Calu3 (cell line): Measurements from ENCODE around the gene TFR2. TPM values are rescaled to one million over a fixed set of nuclear protein-coding genes. Genes with fewer than 3 reads are reported as not detected.

ENCODE experiments used
- BruUV-seq: library from RNA; stranded (reverse); fragments of 400-500 nt; replicated peaks from 2 replicates; lab custom pipeline; 2021; lab: Mats Ljungman, UMichigan
- CTCF ChIA-PET: fragments of 300-600 bp; sonication (Branson Sonifier 250); formaldehyde crosslinking; loops from one replicate; lab custom pipeline; 2022; ENCODE audit warnings: antibody characterized with exemption; lab: Charles Lee
- DNase-seq: peaks from one replicate; pipeline ENCODE4 v3.0.0; 2022
- H3K27ac Mint-ChIP-seq: one replicate; pipeline ENCODE4 v1.8.0; 2022; ENCODE audit warnings: mixed read lengths; ENCODE audit not compliant: unreplicated experiment
- H3K27me3 Mint-ChIP-seq: one replicate; pipeline ENCODE4 v1.8.0; 2022; ENCODE audit warnings: mixed read lengths; ENCODE audit not compliant: unreplicated experiment
- H3K36me3 Mint-ChIP-seq: one replicate; pipeline ENCODE4 v1.8.0; 2022; ENCODE audit warnings: mild to moderate bottlenecking, moderate library complexity, mixed read lengths; ENCODE audit not compliant: insufficient read depth, unreplicated experiment
- H3K4me1 Mint-ChIP-seq: one replicate; pipeline ENCODE4 v1.8.0; 2022; ENCODE audit warnings: mild to moderate bottlenecking, low read depth, mixed read lengths; ENCODE audit not compliant: unreplicated experiment
- H3K4me3 Mint-ChIP-seq: one replicate; pipeline ENCODE4 v1.8.0; 2022; ENCODE audit warnings: mild to moderate bottlenecking, low read depth, moderate library complexity, mixed read lengths; ENCODE audit not compliant: unreplicated experiment
- H3K9me3 Mint-ChIP-seq: one replicate; pipeline ENCODE4 v1.8.0; 2022; ENCODE audit warnings: low read depth, mixed read lengths; ENCODE audit not compliant: unreplicated experiment
- CTCF ChIP-seq: fragments of 200-600 bp; IDR thresholded peaks from one replicate; pipeline ENCODE4 v1.8.0; 2022; ENCODE audit warnings: antibody characterized with exemption; ENCODE audit not compliant: unreplicated experiment
- intact Hi-C: fragments of 100-400 bp; cut with micrococcal nuclease; formaldehyde crosslinking; loops from one replicate; pipeline ENCODE4 v1.10.0; 2022; ENCODE audit not compliant: unreplicated experiment
- total RNA-seq: library from RNA; stranded (reverse); gene quantifications from 2 replicates; pipeline ENCODE4 v1.2.3, GENCODE V29; 2022

TFR2 gene
- total RNA-seq, 1 experiment from 2014 or later = 0.90 TPM

DNA sequence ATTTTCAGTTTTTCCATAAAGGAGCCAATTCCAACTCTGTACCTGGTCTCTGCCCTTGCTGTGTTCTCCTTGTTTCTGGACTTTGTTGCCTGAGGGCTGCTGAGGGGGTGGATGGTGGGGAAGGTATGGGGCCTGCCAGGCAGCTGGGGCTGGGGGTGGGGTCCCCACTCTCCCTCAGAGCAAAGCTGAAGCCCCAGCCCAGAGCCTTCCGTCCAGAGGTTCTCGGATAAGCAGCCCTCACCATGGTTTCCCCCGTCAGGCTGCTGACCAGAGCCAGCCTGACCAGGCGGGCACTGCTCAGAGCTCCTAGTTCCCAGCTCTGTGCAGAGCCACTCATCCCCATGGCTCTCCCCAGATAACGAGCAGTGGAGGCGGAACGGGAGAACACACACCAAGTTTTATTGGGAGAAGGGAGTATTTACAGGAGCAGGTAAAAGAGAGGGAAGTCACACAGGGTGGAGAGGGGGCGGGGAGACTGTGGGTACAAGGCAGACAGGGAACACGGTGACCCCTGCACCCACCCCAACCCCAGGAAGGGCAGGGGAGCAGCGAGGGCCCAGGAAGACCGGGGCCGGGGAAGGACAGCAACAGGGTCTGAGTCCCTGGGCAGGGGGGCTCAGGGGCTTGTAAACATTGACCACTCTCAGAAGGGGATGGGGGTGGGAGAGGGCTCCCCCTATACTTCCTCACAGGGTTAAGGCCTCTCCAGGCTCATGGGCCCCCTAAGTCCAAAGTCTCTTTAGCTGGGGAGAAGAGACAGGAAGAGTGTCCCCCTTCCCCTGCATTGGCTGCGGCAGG, 38.0 kb upstream of the TFR2 start:
- no peaks in the 10 kb centered on the region for H3K9me3 Mint-ChIP-seq
- no TSS peak for BruUV-seq
- H3K36me3 Mint-ChIP-seq = peaks cover 68% of the 10 kb centered on the region
- intact Hi-C loops = no loop called here
- DNase-seq = no peak
- H3K27me3 Mint-ChIP-seq = no peaks in the 10 kb centered on the region
- H3K4me3 Mint-ChIP-seq = no peak overlapping the region
- no peak overlapping the region for H3K27ac Mint-ChIP-seq
- H3K4me1 Mint-ChIP-seq = no peaks in the 10 kb centered on the region
- CTCF ChIA-PET = interaction anchor here (0.7 kb wide), 1 partner anchor 154 kb away, joined by 4 read pairs; no protein-coding TSS in a partner anchor
- TF ChIP-seq CTCF = no peak

GRCh38 chr7:100678291-100678984, 37.1 kb upstream of the TFR2 start:
- Mint-ChIP-seq H3K36me3 (peaks cover 76% of the 10 kb centered on the region), H3K4me1 (no peaks in the 10 kb centered on the region), H3K4me3 (no peak overlapping the region), H3K27ac (peak overlapping the region; percentile 50), H3K27me3 (no peaks in the 10 kb centered on the region), H3K9me3 (no peaks in the 10 kb centered on the region)
- CTCF ChIA-PET = no interaction called here
- intact Hi-C loops = no loop called here
- no peak for TF ChIP-seq CTCF
- BruUV-seq = TSS peak; percentile 50
- no peak for DNase-seq

DNA sequence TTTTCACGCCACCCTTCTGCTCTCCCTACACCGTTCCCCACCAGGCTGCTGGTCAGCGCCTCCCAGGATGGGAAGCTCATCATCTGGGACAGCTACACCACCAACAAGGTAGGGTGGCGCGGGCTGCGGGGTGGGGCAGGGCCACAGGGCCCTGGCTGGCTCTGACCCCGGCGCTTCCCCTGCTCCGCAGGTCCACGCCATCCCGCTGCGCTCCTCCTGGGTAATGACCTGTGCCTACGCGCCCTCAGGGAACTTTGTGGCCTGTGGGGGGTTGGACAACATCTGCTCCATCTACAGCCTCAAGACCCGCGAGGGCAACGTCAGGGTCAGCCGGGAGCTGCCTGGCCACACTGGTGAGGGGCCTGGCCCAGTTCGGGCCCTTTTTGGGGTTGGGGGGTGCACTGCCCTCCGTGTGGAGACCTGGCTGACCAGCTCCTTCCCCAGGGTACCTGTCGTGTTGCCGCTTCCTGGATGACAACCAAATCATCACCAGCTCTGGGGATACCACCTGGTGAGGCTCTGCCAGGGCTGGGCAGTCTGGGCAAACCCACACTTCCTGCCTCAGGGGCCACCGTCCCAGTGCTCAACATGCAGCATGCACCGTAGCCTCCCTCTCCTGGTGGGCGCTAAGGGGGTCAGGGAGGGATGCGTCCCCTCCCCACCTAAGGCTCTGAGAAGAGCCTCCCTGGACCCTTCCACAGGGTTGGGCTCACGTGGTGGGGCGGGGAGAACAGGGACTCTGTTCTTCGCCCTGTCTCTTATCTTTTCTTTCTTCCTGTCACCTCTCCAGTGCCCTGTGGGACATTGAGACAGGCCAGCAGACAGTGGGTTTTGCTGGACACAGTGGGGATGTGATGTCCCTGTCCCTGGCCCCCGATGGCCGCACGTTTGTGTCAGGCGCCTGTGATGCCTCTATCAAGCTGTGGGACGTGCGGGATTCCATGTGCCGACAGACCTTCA, 36.2 kb upstream of the TFR2 start:
- Mint-ChIP-seq H3K4me3 (no peak overlapping the region), H3K27me3 (no peaks in the 10 kb centered on the region), H3K4me1 (no peaks in the 10 kb centered on the region), H3K36me3 (peaks cover 74% of the 10 kb centered on the region), H3K9me3 (no peaks in the 10 kb centered on the region), H3K27ac (peak overlapping the region; percentile 50)
- intact Hi-C loops = no loop called here
- DNase-seq = no peak
- CTCF ChIA-PET = interaction anchor here (0.6 kb wide), 2 partner anchors 179 to 328 kb away, joined by 3 to 4 read pairs; no protein-coding TSS in a partner anchor
- no peak for TF ChIP-seq CTCF
- BruUV-seq = no TSS peak
